Measurements from ENCODE around the gene PPM1F.
"Not testable (repeated sequence)": the region's sequence is repeated elsewhere in the genome, so short reads cannot be mapped to it uniquely, and the experiment has no call there.

PPM1F gene

DNA sequence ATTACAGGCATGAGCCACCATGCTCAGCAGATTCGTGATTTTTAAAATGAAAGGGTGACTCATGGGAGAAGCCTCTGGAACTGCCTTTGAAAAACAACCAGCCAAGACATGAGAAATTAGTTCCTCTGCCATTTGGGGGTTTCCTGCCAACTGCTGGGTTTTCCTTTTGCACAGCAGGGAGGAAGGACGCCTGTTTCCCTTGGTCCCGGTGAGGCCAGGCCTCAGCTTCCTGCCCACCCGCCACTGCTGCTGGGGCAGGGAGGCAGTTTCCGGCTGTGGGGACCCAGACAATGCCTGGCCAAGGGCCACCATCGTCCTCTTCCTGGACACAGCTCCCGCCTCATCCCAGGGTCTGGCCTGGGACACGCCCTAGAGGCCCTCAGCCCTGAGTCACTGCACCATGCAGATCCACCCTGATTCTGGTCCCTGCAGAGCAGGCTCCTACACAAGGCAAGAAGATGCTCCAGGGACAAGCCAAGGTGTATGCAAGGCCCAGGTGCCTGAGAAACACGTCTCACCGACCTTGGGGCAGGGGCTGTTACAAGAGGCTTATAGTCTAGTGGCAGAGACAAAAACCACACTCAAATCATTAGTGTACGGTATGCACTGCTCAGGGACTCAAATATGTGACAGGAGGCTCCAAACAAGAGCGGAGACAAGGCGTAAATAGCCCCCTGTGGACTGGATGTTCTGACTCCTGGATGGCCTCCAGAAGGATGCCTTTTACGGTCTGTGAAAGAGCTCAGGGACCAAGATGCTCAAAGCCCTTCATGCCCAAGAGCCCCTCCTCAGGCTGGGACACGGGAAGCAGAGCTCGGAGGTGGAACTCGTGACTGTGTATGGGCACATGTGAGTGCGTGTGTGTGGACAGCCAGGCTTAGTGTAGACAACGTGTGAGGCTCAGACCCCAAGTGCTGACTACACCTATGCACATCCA, 10.0 kb downstream of the PPM1F start:
- Histone ChIP-seq H3K36me3 (ENCODE audit: insufficient read depth, low read length) (peaks cover 17% of the 10 kb centered on the region), H3K9ac (ENCODE audit: low read length) (no peak overlapping the region), H3K4me1 (ENCODE audit: insufficient read depth, low read length) (peaks cover 59% of the 10 kb centered on the region), H3K27ac (ENCODE audit: low read depth, low read length) (peak overlapping the region; percentile 71), H3K27me3 (ENCODE audit: control insufficient read depth in 1 of 2, insufficient read depth in 2 of 2, low read length in 2 of 2) (no peaks in the 10 kb centered on the region), H3K9me3 (ENCODE audit: low read length) (no peaks in the 10 kb centered on the region), H3K4me3 (ENCODE audit: low read depth in 1 of 2, low read length in 2 of 2) (peak overlapping the region; percentile 4 to 5)

GRCh38 chr22:21941921-21942320, 10.7 kb downstream of the PPM1F start:
- no peak overlapping the region for H3K9ac ChIP-seq (ENCODE audit: low read length)

DNA sequence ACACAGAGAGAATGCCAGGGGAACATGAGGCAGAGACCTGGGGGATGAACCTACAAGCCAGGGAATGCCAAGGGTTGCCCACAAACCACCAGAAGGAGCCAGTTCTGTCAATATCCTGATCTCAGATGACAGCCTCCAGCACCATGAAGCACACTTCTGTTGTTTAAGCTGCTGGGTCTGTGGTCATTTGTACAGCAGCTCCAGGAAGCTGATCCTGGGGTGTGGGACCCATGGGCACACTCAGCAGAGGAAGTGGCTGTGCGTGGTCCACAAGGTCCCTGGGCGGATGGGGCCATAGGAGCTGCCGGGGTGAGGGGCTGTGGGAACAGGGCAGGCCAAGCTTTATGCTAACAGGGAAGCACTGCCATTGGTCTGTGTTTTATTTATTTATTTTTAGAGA, 12.1 kb downstream of the PPM1F start:
- Histone ChIP-seq H3K27ac (ENCODE audit: low read depth, low read length) (no peak overlapping the region), H3K4me3 (ENCODE audit: low read depth in 1 of 2, low read length in 2 of 2) (no peak overlapping the region), H3K9ac (ENCODE audit: low read length) (no peak overlapping the region), H3K36me3 (ENCODE audit: insufficient read depth, low read length) (peaks cover 17% of the 10 kb centered on the region), H3K9me3 (ENCODE audit: low read length) (no peaks in the 10 kb centered on the region), H3K4me1 (ENCODE audit: insufficient read depth, low read length) (peaks cover 62% of the 10 kb centered on the region), H3K27me3 (ENCODE audit: control insufficient read depth in 1 of 2, insufficient read depth in 2 of 2, low read length in 2 of 2) (no peaks in the 10 kb centered on the region)

More at GRCh38 chr22:21941921-21942320, 10.7 kb downstream of the PPM1F start:
- Histone ChIP-seq H3K27ac (ENCODE audit: low read depth, low read length) (peak overlapping the region; percentile 71), H3K9me3 (ENCODE audit: low read length) (no peaks in the 10 kb centered on the region), H3K27me3 (ENCODE audit: control insufficient read depth in 1 of 2, insufficient read depth in 2 of 2, low read length in 2 of 2) (no peaks in the 10 kb centered on the region), H3K36me3 (ENCODE audit: insufficient read depth, low read length) (peaks cover 17% of the 10 kb centered on the region), H3K4me3 (ENCODE audit: low read depth in 1 of 2, low read length in 2 of 2) (no peak overlapping the region), H3K4me1 (ENCODE audit: insufficient read depth, low read length) (peaks cover 59% of the 10 kb centered on the region)

DNA sequence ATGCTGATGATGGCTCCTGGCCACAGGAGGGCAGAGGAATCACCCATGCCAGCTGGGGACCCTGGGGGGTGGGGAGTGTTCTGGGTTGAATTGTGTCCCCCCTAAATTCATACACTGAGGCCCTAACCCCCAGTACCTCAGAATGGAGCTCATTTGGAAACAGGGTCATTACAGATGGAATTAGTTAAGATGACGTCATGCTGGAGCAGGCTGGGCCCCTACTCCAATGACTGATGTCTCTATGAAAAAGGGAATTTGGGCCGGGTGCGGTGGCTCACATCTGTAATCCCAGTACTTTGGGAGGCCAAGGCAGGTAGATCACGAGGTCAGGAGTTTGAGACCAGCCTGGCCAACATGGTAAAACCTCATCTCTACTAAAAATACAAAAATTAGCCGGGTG, 12.7 kb downstream of the PPM1F start:
- H3K27me3 ChIP-seq (ENCODE audit: control insufficient read depth in 1 of 2, insufficient read depth in 2 of 2, low read length in 2 of 2); H3K9ac ChIP-seq (ENCODE audit: low read length); H3K9me3 ChIP-seq (ENCODE audit: low read length); H3K4me3 ChIP-seq (ENCODE audit: low read depth in 1 of 2, low read length in 2 of 2): not testable (repeated sequence)
- peaks cover 62% of the 10 kb centered on the region for H3K4me1 ChIP-seq (ENCODE audit: insufficient read depth, low read length)
- H3K36me3 ChIP-seq (ENCODE audit: insufficient read depth, low read length), result peaks cover 14% of the 10 kb centered on the region
- peak overlapping the region; percentile 86 for H3K27ac ChIP-seq (ENCODE audit: low read depth, low read length)

DNA sequence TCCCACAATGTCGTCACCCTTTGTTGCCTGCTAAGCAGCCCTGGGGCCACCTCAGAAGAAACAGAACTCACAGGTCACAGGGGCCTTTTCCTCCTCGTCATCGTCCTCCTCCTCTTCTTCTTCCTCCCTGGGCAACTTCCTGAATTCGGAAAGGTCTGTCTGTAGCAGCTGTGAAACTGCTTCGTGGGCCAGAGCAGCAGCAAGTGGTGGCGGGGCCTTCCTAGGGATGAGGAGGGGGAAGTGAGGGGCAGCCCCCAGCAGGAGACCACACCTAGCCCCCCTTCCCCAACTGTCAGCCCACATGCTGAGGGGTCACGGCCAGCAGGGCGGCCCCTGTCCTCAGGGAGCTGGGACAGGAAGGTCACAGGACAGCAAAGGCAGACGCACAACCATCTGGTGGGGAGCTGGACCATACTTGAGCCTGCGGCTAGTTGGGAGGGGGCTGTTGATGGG, 13.2 kb downstream of the PPM1F start:
- Histone ChIP-seq H3K27me3 (ENCODE audit: control insufficient read depth in 1 of 2, insufficient read depth in 2 of 2, low read length in 2 of 2) (no peaks in the 10 kb centered on the region), H3K9me3 (ENCODE audit: low read length) (no peaks in the 10 kb centered on the region), H3K36me3 (ENCODE audit: insufficient read depth, low read length) (peaks cover 12% of the 10 kb centered on the region), H3K9ac (ENCODE audit: low read length) (no peak overlapping the region), H3K4me3 (ENCODE audit: low read depth in 1 of 2, low read length in 2 of 2) (no peak overlapping the region), H3K27ac (ENCODE audit: low read depth, low read length) (peak overlapping the region; percentile 86), H3K4me1 (ENCODE audit: insufficient read depth, low read length) (peaks cover 62% of the 10 kb centered on the region)

GRCh38 chr22:21938906-21939305, 13.7 kb downstream of the PPM1F start:
- peak overlapping the region; percentile 86 for H3K27ac ChIP-seq (ENCODE audit: low read depth, low read length)
- H3K27me3 ChIP-seq (ENCODE audit: control insufficient read depth in 1 of 2, insufficient read depth in 2 of 2, low read length in 2 of 2), result no peaks in the 10 kb centered on the region
- H3K4me1 ChIP-seq (ENCODE audit: insufficient read depth, low read length), result peaks cover 62% of the 10 kb centered on the region
- H3K9me3 ChIP-seq (ENCODE audit: low read length), result no peaks in the 10 kb centered on the region
- peaks cover 6% of the 10 kb centered on the region for H3K36me3 ChIP-seq (ENCODE audit: insufficient read depth, low read length)
- H3K9ac ChIP-seq (ENCODE audit: low read length), result no peak overlapping the region
- H3K4me3 ChIP-seq (ENCODE audit: low read depth in 1 of 2, low read length in 2 of 2), result no peak overlapping the region

DNA sequence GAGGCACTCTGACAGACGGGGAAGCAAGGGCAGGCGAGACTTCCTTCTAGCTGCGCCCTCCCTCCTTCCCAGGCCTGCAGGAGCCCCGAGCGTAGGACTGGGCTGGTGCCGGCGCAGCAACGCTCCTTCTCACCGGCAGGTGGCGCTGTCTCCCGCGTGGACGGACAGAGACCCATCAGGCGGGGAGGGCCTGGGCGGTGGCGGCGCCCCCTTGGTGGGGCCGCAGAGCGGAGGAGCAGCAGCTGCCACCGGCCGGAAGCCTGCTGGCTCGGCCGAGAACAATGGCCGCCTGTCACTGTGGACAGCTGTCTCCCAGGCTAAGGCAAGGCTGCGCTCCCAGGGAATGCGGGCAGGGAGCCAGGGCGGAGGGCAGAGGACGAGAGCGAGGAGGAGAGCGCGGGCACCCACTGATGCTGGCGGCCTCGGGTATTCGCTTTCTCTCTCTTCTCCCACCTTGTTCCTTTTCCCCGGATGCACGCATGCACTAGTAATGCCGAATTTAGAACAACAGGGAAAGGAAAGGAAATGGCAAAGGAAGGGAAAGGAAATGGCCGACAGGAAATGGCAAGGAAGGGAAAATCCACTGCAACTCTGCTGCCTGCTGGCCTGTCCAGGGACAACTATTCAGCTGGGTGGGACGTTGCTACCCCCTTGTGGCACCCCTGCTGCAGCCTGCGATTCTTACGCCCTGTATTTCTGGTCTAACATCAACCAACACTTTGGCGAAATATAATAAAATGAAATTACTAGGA, 14.4 kb downstream of the PPM1F start:
- peak overlapping the region; percentile 59 to 84 for H3K4me3 ChIP-seq (ENCODE audit: low read depth in 1 of 2, low read length in 2 of 2)
- peaks cover 12% of the 10 kb centered on the region for H3K36me3 ChIP-seq (ENCODE audit: insufficient read depth, low read length)
- H3K4me1 ChIP-seq (ENCODE audit: insufficient read depth, low read length), result peaks cover 59% of the 10 kb centered on the region
- no peaks in the 10 kb centered on the region for H3K27me3 ChIP-seq (ENCODE audit: control insufficient read depth in 1 of 2, insufficient read depth in 2 of 2, low read length in 2 of 2)
- H3K27ac ChIP-seq (ENCODE audit: low read depth, low read length), result peak overlapping the region; percentile 86
- no peaks in the 10 kb centered on the region for H3K9me3 ChIP-seq (ENCODE audit: low read length)
- H3K9ac ChIP-seq (ENCODE audit: low read length), result peak overlapping the region; percentile 42

DNA sequence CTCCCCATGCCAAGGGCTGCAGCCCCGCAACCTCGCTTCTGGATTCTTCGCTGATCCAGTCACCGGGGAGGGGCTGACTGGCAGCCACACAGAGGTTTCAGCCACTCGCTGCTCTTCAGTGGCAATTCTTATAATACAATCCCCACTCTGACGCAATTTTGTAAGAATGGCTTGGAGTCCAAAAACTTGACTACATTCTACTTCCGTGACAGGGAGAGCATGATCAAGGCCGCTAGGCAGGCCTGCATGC, 14.9 kb downstream of the PPM1F start:
- Histone ChIP-seq H3K9me3 (ENCODE audit: low read length) (no peaks in the 10 kb centered on the region), H3K9ac (ENCODE audit: low read length) (peak overlapping the region; percentile 42), H3K27ac (ENCODE audit: low read depth, low read length) (peak overlapping the region; percentile 86), H3K36me3 (ENCODE audit: insufficient read depth, low read length) (peaks cover 17% of the 10 kb centered on the region), H3K4me1 (ENCODE audit: insufficient read depth, low read length) (peaks cover 54% of the 10 kb centered on the region), H3K27me3 (ENCODE audit: control insufficient read depth in 1 of 2, insufficient read depth in 2 of 2, low read length in 2 of 2) (no peaks in the 10 kb centered on the region), H3K4me3 (ENCODE audit: low read depth in 1 of 2, low read length in 2 of 2) (peak overlapping the region in 1 of 2 donors; percentile 84)

- Histone ChIP-seq H3K4me3 (ENCODE audit: low read depth in 1 of 2, low read length in 2 of 2) (peak overlapping the region in 1 of 2 donors; percentile 84), H3K9me3 (ENCODE audit: low read length) (no peaks in the 10 kb centered on the region), H3K4me1 (ENCODE audit: insufficient read depth, low read length) (peaks cover 49% of the 10 kb centered on the region), H3K9ac (ENCODE audit: low read length) (peak overlapping the region; percentile 42), H3K27ac (ENCODE audit: low read depth, low read length) (peak overlapping the region; percentile 86), H3K27me3 (ENCODE audit: control insufficient read depth in 1 of 2, insufficient read depth in 2 of 2, low read length in 2 of 2) (no peaks in the 10 kb centered on the region), H3K36me3 (ENCODE audit: insufficient read depth, low read length) (peaks cover 22% of the 10 kb centered on the region)
Observed at GRCh38 chr22:21937041-21937820, 15.4 kb downstream of the PPM1F start.

DNA sequence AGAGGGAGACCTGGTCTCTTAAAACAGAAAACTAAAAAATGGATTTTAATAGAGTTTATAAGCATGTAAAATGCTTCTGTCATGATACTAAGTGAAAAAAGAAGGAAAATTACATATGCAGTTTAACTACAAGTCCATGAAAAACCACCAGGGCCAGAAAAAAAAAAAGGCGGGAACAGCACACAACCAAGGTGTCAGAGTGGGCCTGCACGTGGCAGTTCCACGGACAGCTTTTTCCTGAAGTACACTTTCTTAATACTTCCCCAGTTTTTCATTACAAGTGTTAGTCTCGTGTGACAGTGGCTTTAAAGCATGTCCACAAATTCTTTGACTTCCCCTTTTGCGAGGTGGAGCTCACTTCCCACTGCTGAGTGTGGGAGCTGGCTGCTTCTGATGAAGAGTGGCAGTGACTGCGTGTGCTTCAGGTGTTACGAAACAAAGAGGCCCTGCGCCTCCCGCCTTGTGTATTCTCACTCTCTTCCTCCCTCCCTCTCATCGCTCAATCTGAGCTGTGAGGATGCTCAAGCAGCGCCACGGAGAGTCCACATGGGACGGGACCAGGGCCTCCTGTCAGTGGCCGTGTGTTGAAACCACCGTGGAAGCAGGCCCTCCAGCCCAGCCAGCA, 16.4 kb downstream of the PPM1F start:
- H3K9ac ChIP-seq (ENCODE audit: low read length), result no peak overlapping the region
- H3K36me3 ChIP-seq (ENCODE audit: insufficient read depth, low read length), result peaks cover 25% of the 10 kb centered on the region
- H3K4me3 ChIP-seq (ENCODE audit: low read depth in 1 of 2, low read length in 2 of 2), result no peak overlapping the region
- H3K4me1 ChIP-seq (ENCODE audit: insufficient read depth, low read length), result peaks cover 39% of the 10 kb centered on the region
- peak overlapping the region; percentile 86 for H3K27ac ChIP-seq (ENCODE audit: low read depth, low read length)
- H3K27me3 ChIP-seq (ENCODE audit: control insufficient read depth in 1 of 2, insufficient read depth in 2 of 2, low read length in 2 of 2), result no peaks in the 10 kb centered on the region
- H3K9me3 ChIP-seq (ENCODE audit: low read length), result no peaks in the 10 kb centered on the region

DNA sequence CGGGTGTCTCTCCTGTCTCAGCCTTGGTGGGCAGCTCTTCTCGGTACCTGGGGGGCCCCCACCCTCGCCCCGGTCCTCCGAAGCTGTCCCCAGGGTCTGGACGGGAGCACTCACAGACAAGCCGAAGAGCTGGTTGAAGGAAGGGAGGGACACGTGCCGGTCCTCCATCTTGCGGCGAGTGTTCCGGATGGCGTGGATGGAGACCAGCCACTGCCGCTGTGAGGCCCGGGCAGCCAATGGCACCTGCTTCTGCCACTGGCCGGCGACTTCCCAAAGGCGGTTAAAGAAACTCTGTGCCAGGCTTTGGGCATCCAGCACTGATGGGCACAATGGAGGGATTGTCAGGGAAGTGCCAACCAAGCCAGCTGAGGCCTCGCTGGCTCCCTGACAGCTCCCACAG, 18.7 kb downstream of the PPM1F start:
- H3K36me3 ChIP-seq (ENCODE audit: insufficient read depth, low read length), result peaks cover 48% of the 10 kb centered on the region
- H3K4me1 ChIP-seq (ENCODE audit: insufficient read depth, low read length), result peaks cover 20% of the 10 kb centered on the region
- no peaks in the 10 kb centered on the region for H3K9me3 ChIP-seq (ENCODE audit: low read length)
- H3K9ac ChIP-seq (ENCODE audit: low read length), result no peak overlapping the region
- H3K4me3 ChIP-seq (ENCODE audit: low read depth in 1 of 2, low read length in 2 of 2), result no peak overlapping the region
- H3K27me3 ChIP-seq (ENCODE audit: control insufficient read depth in 1 of 2, insufficient read depth in 2 of 2, low read length in 2 of 2), result no peaks in the 10 kb centered on the region
- no peak overlapping the region for H3K27ac ChIP-seq (ENCODE audit: low read depth, low read length)
